Measurements from ENCODE around the gene SMC6. TPM values are rescaled to one million over a fixed set of nuclear protein-coding genes. Genes with fewer than 3 reads are reported as not detected.

SMC6 gene
- polyA plus RNA-seq, 3 donors = 3.8 to 6.1 (median 5.1) TPM

- Histone ChIP-seq H3K36me3 (replicated peaks in 1 of 2; ENCODE audit: control insufficient read depth in 1 of 2, insufficient read depth in 2 of 2, low read length in 2 of 2) (no peaks in the 10 kb centered on the region), H3K9me3 (replicated peaks in 1 of 2; ENCODE audit: control insufficient read depth in 1 of 2, insufficient read depth in 1 of 2, low read length in 2 of 2) (no peaks in the 10 kb centered on the region), H3K79me2 (ENCODE audit: insufficient read depth, low read length) (no peaks in the 10 kb centered on the region), H2AFZ (ENCODE audit: insufficient read depth, low read depth, low read length, poor library complexity, severe bottlenecking) (no peak overlapping the region), H3K4me3 (replicated peaks in 1 of 3; ENCODE audit: low read depth in 2 of 3, low read length in 3 of 3) (no peak overlapping the region), H3K4me2 (replicated peaks; ENCODE audit: extremely low read depth, low read length, poor library complexity, severe bottlenecking) (no peak overlapping the region), H3K27me3 (ENCODE audit: control insufficient read depth in 2 of 2, insufficient read depth in 2 of 2, low read length in 2 of 2) (no peaks in the 10 kb centered on the region), H3K4me1 (ENCODE audit: control insufficient read depth in 1 of 2, insufficient read depth in 2 of 2, low read length in 2 of 2) (no peaks in the 10 kb centered on the region), H3K27ac (ENCODE audit: low read depth in 1 of 2, low read length in 2 of 2) (no peak overlapping the region), H3K9ac (ENCODE audit: insufficient read depth, low read length, poor library complexity, severe bottlenecking) (no peak overlapping the region), H4K20me1 (ENCODE audit: insufficient read depth, low read length) (no peaks in the 10 kb centered on the region)
- WGBS (ENCODE audit: insufficient coverage) = no CpG with 5 or more reads among the region's 1 CpG
- no peak overlapping the region for H3K4me3 Mint-ChIP-seq
- H3K36me3 Mint-ChIP-seq = no peaks in the 10 kb centered on the region
- DNase-seq = no peak
- H3K27ac Mint-ChIP-seq = no peak overlapping the region
- no peaks in the 10 kb centered on the region for H3K4me1 Mint-ChIP-seq
- peaks cover 0 to 1% (median 0%) of the 10 kb centered on the region in 7 donors for H3K9me3 Mint-ChIP-seq
- peaks cover 3 to 6% (median 4%) of the 10 kb centered on the region in 3 donors for H3K27me3 Mint-ChIP-seq (ENCODE audit: low read depth in 3 of 3)
- intact Hi-C loops (cut with micrococcal nuclease) = no loop called here
- TF ChIP-seq, protein P1, sequence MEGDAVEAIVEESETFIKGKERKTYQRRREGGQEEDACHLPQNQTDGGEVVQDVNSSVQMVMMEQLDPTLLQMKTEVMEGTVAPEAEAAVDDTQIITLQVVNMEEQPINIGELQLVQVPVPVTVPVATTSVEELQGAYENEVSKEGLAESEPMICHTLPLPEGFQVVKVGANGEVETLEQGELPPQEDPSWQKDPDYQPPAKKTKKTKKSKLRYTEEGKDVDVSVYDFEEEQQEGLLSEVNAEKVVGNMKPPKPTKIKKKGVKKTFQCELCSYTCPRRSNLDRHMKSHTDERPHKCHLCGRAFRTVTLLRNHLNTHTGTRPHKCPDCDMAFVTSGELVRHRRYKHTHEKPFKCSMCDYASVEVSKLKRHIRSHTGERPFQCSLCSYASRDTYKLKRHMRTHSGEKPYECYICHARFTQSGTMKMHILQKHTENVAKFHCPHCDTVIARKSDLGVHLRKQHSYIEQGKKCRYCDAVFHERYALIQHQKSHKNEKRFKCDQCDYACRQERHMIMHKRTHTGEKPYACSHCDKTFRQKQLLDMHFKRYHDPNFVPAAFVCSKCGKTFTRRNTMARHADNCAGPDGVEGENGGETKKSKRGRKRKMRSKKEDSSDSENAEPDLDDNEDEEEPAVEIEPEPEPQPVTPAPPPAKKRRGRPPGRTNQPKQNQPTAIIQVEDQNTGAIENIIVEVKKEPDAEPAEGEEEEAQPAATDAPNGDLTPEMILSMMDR (IDR thresholded peaks at IDR 0.05) = no peak
These were observed 137.2 kb downstream of the SMC6 start for GRCh38 chr2:17616405-17616804.

GRCh38 chr2:17615728-17616351 is 137.8 kb downstream of the SMC6 start:
- Histone ChIP-seq H3K9ac (ENCODE audit: insufficient read depth, low read length, poor library complexity, severe bottlenecking) (no peak overlapping the region), H3K4me2 (replicated peaks; ENCODE audit: extremely low read depth, low read length, poor library complexity, severe bottlenecking) (no peak overlapping the region), H3K36me3 (replicated peaks in 1 of 2; ENCODE audit: control insufficient read depth in 1 of 2, insufficient read depth in 2 of 2, low read length in 2 of 2) (no peaks in the 10 kb centered on the region), H2AFZ (ENCODE audit: insufficient read depth, low read depth, low read length, poor library complexity, severe bottlenecking) (no peak overlapping the region), H4K20me1 (ENCODE audit: insufficient read depth, low read length) (no peaks in the 10 kb centered on the region), H3K4me3 (replicated peaks in 1 of 3; ENCODE audit: low read depth in 2 of 3, low read length in 3 of 3) (no peak overlapping the region), H3K9me3 (replicated peaks in 1 of 2; ENCODE audit: control insufficient read depth in 1 of 2, insufficient read depth in 1 of 2, low read length in 2 of 2) (no peaks in the 10 kb centered on the region), H3K79me2 (ENCODE audit: insufficient read depth, low read length) (no peaks in the 10 kb centered on the region), H3K27me3 (ENCODE audit: control insufficient read depth in 2 of 2, insufficient read depth in 2 of 2, low read length in 2 of 2) (no peaks in the 10 kb centered on the region), H3K4me1 (ENCODE audit: control insufficient read depth in 1 of 2, insufficient read depth in 2 of 2, low read length in 2 of 2) (no peaks in the 10 kb centered on the region), H3K27ac (ENCODE audit: low read depth in 1 of 2, low read length in 2 of 2) (no peak overlapping the region)
- intact Hi-C loops (cut with micrococcal nuclease) = no loop called here
- Mint-ChIP-seq H3K4me1 (no peaks in the 10 kb centered on the region), H3K9me3 (peaks cover 0 to 2% (median 0%) of the 10 kb centered on the region in 7 donors), H3K36me3 (no peaks in the 10 kb centered on the region), H3K27me3 (ENCODE audit: low read depth in 3 of 3) (peaks cover 1 to 6% (median 5%) of the 10 kb centered on the region in 3 donors), H3K27ac (no peak overlapping the region), H3K4me3 (no peak overlapping the region)
- 100% methylated on average over 1 of the region's 1 CpG for WGBS (ENCODE audit: insufficient coverage)
- TF ChIP-seq, protein P1 (IDR thresholded peaks at IDR 0.05) = no peak
- no peak for DNase-seq

Measured in CD14-positive monocyte (primary cell).